Measurements from ENCODE around the gene ABCA7.

DNA sequence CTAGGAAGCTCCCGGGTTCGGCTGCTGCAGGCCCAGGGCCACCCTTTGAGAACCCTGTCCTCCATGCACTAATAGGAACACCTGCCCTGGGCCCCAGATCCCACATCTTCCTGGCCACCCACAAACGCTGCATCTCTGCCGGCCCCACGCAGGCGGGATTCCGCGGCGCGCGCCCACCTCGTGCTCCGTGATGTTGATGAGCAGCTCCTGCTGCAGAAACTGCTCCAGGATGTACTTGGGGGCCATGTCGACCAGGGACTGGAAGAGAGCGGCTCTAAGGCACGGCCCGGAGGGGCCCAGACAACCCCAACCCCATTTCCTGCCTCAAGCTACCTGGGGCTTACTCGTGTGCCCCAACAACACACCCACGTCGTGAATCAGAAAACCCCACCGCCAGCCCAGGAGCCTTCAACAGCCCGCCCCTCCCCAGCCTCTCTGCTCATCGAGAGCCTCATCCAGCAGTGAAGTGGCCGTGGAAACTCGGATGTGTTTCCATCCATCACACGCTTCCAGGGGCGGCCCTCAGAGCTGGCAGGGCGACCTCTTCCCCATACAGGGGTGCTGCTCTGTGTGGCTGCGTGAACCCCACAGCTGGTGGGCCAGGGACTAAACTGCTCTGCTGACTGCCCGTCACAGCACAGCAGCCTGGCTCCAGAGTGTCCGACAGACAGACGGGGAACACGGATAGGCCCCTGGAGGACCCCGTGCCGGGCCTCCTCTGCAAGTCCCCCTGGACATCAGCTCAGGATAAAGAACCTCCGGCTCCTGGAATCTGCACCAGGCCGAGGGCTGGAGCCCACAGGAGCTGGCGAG, 51.0 kb downstream of the ABCA7 start:
- TF ChIP-seq, protein P1, sequence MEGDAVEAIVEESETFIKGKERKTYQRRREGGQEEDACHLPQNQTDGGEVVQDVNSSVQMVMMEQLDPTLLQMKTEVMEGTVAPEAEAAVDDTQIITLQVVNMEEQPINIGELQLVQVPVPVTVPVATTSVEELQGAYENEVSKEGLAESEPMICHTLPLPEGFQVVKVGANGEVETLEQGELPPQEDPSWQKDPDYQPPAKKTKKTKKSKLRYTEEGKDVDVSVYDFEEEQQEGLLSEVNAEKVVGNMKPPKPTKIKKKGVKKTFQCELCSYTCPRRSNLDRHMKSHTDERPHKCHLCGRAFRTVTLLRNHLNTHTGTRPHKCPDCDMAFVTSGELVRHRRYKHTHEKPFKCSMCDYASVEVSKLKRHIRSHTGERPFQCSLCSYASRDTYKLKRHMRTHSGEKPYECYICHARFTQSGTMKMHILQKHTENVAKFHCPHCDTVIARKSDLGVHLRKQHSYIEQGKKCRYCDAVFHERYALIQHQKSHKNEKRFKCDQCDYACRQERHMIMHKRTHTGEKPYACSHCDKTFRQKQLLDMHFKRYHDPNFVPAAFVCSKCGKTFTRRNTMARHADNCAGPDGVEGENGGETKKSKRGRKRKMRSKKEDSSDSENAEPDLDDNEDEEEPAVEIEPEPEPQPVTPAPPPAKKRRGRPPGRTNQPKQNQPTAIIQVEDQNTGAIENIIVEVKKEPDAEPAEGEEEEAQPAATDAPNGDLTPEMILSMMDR (IDR thresholded peaks at IDR 0.05), result no peak
- no peak for TF ChIP-seq POLR2A (IDR thresholded peaks at IDR 0.05)

Measured in right lobe of liver (tissue), 4 donors.